HepG2 (cell line): Measurements from ENCODE around the gene OTUD7B. TPM values are rescaled to one million over a fixed set of nuclear protein-coding genes. Genes with fewer than 3 reads are reported as not detected.

Experiments used
- AFF4 ChIP-seq: sonication (generic); formaldehyde crosslinking; IDR thresholded peaks from 2 replicates; pipeline ENCODE4 v1.4.0; 2020; ENCODE audit warnings: missing genetic modification reagents
- ARID4A ChIP-seq: sonication (generic); formaldehyde crosslinking; IDR thresholded peaks from 2 replicates; pipeline ENCODE4 v1.5.0; 2020; ENCODE audit warnings: mild to moderate bottlenecking, missing genetic modification reagents, borderline replicate concordance
- BHLHE40 ChIP-seq: IDR thresholded peaks from 2 replicates; pipeline ENCODE4 v1.6.1; 2011; ENCODE audit warnings: low read length, improper control_type of control experiment
- GRHL1 ChIP-seq: sonication (generic); formaldehyde crosslinking; conservative IDR thresholded peaks from 2 replicates; pipeline ENCODE4 v1.8.0; 2022; ENCODE audit warnings: missing genetic modification reagents
- ISX ChIP-seq: sonication (generic); formaldehyde crosslinking; conservative IDR thresholded peaks from 2 replicates; pipeline ENCODE4 v1.5.0; 2020; ENCODE audit warnings: missing genetic modification reagents
- KDM3A ChIP-seq: IDR thresholded peaks from 2 replicates; pipeline ENCODE4 v1.6.1; 2018; ENCODE audit warnings: low read depth, missing compliant biosample characterization
- KLF13 ChIP-seq: sonication (generic); formaldehyde crosslinking; IDR thresholded peaks from 2 replicates; pipeline ENCODE4 v1.4.0; 2020; ENCODE audit warnings: mild to moderate bottlenecking, missing genetic modification reagents
- PAF1 ChIP-seq: IDR thresholded peaks from 2 replicates; pipeline ENCODE4 v1.6.1; 2016; ENCODE audit warnings: missing genetic modification reagents, missing compliant biosample characterization
- PHF21A ChIP-seq: sonication (generic); formaldehyde crosslinking; IDR thresholded peaks from 2 replicates; pipeline ENCODE4 v1.5.0; 2020; ENCODE audit warnings: mild to moderate bottlenecking, missing genetic modification reagents
- ZNF431 ChIP-seq: sonication (generic); formaldehyde crosslinking; IDR thresholded peaks from 2 replicates; pipeline ENCODE4 v1.9.0; 2022; ENCODE audit warnings: missing genetic modification reagents, low read depth, mild to moderate bottlenecking, borderline replicate concordance
- ZNF672 ChIP-seq: sonication (generic); formaldehyde crosslinking; IDR thresholded peaks from 2 replicates; pipeline ENCODE4 v1.8.1; 2022; ENCODE audit warnings: missing genetic modification reagents
- polyA plus RNA-seq, 8 experiments: library from polyadenylated mRNA; depleted of rRNA in 3 of 8; stranded (reverse) in 7 of 8; unstranded in 1 of 8; fragments of >200 nt; fragmentation: Illumina TruSeq in 4 of 8; extraction: Trizol in 4 of 8; gene quantifications; 2 replicates each; pipeline versions ENCODE4 v1.2.1 to v1.2.3, GENCODE V29; 2011 to 2016; ENCODE audit warnings: low read depth in 4 of 8, missing spikeins in 1 of 8, mixed read lengths in 1 of 8; ENCODE audit not compliant: insufficient read depth in 1 of 8
- total RNA-seq, 5 experiments: library from RNA; depleted of rRNA; stranded (reverse); fragments of >200 nt; fragmentation: Illumina TruSeq; extraction: Trizol; gene quantifications; 2 replicates each; pipeline ENCODE4 v1.2.3, GENCODE V29; 2016; ENCODE audit warnings: low read depth in 1 of 5
- TF ChIP-seq, protein P1 (sequence below): sonication (generic); formaldehyde crosslinking; IDR thresholded peaks from 2 replicates; pipeline ENCODE4 v1.8.0; 2022; ENCODE audit warnings: mild to moderate bottlenecking, missing genetic modification reagents, borderline replicate concordance
- TF ChIP-seq, protein P2 (sequence below): sonication (generic); formaldehyde crosslinking; IDR thresholded peaks from 2 replicates; pipeline ENCODE4 v1.8.1; 2023; ENCODE audit warnings: mild to moderate bottlenecking, missing genetic modification reagents
- TF ChIP-seq, protein P3 (sequence below): sonication (generic); formaldehyde crosslinking; IDR thresholded peaks from 2 replicates; pipeline ENCODE4 v1.4.0; 2020; ENCODE audit warnings: missing genetic modification reagents, low read depth, mild to moderate bottlenecking, borderline replicate concordance

OTUD7B gene
- total and polyA plus RNA-seq, 2 of the 13 experiments (the other 11 are each of a cell fraction or from before 2014, with no cell fraction given) = 5.1 to 11.2 TPM

DNA sequence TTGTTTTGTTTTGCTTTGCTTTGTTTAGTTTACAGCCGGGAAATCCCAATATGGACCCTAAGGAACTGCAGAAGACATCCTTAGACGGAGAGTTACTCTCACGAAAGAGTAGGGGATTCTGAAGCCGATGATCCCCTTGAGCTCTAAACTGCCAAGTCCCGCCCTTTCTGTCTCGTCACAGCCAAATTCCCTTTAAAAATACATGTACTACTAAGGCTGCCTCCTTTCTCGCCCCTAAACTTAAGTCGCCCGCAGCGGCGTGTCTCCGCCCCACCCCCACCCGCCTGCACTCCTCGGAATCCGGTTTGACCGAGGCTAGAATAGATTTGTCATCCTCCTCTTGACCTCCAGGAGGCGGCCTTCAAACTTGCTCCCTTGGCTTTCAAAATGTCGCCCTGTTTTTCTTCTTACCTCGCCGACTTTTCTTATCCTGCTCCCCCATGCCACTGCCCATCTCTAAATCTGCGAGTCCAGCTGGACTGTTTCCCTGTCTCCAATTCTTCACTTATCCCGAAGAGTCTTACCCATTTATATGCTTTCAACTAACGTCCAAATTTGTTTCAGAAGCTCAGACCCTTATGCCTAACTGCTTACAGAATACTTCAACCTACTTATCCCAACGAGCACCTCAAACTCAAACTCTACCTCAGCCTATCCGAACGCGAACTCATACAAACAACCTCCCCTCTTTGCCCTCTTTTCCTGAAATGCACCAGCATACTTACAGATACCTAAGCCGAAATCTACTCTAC lies 122.1 kb downstream of the OTUD7B start (continued):
- TF ChIP-seq GRHL1 (CRISPR knock-in tag) (no peak), ZNF672 (CRISPR knock-in tag) (no peak), BHLHE40 (0 out of 2 replicates have a peak, but pooled peaks have one; percentile 10), ZNF431 (CRISPR knock-in tag) (no peak), PAF1 (CRISPR knock-in tag) (no peak), KLF13 (CRISPR knock-in tag) (no peak), ARID4A (CRISPR knock-in tag) (no peak; the same call in 1 of the 2 replicates), AFF4 (CRISPR knock-in tag) (no peak), KDM3A (CRISPR knock-in tag) (no peak), ISX (CRISPR knock-in tag) (no peak), PHF21A (CRISPR knock-in tag) (no peak; the same call in 1 of the 2 replicates)
- TF ChIP-seq, protein P1, sequence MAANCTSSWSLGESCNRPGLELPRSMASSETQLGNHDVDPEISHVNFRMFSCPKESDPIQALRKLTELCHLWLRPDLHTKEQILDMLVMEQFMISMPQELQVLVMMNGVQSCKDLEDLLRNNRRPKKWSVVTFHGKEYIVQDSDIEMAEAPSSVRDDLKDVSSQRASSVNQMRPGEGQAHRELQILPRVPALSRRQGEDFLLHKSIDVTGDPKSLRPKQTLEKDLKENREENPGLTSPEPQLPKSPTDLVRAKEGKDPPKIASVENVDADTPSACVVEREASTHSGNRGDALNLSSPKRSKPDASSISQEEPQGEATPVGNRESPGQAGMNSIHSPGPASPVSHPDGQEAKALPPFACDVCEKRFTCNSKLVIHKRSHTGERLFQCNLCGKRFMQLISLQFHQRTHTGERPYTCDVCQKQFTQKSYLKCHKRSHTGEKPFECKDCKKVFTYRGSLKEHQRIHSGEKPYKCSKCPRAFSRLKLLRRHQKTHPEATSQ (CRISPR knock-in tag) = no peak
- TF ChIP-seq, protein P2, sequence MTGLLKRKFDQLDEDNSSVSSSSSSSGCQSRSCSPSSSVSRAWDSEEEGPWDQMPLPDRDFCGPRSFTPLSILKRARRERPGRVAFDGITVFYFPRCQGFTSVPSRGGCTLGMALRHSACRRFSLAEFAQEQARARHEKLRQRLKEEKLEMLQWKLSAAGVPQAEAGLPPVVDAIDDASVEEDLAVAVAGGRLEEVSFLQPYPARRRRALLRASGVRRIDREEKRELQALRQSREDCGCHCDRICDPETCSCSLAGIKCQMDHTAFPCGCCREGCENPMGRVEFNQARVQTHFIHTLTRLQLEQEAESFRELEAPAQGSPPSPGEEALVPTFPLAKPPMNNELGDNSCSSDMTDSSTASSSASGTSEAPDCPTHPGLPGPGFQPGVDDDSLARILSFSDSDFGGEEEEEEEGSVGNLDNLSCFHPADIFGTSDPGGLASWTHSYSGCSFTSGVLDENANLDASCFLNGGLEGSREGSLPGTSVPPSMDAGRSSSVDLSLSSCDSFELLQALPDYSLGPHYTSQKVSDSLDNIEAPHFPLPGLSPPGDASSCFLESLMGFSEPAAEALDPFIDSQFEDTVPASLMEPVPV (CRISPR knock-in tag) = no peak
- TF ChIP-seq, protein P3, sequence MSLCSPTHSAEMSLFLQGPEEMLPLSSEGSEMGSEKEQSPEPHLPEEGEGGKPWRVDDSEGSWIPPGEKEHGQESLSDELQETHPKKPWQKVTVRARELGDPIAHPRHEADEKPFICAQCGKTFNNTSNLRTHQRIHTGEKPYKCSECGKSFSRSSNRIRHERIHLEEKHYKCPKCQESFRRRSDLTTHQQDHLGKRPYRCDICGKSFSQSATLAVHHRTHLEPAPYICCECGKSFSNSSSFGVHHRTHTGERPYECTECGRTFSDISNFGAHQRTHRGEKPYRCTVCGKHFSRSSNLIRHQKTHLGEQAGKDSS = no peak
